AG08396 (cell line): ENCODE measurements around the gene TIMM44.

Source experiments
- DNase-seq: peaks from one replicate; pipeline ENCODE4 v3.0.0; 2012; ENCODE audit warnings: low spot score, mixed read lengths

The TIMM44 gene

DNA sequence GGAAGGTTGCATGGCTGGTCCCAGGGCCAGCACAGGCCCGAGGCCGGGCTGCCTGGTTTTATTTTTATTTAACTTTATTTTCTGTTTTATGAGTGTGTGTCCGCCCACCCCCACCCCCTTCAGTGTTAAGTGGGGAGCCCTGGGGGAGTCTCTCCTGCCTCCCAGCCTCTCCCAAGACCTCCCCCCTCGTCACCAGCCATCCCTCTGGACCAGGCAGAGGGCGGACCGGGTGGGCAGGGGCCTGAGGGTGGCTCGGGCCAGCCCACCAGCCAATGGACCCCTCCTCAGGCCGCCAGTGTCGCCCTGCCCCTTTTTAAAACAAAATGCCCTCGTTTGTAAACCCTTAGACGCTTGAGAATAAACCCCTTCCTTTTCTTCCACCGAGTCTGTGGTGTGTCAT, 29.4 kb downstream of the TIMM44 start:
- no peak for DNase-seq

DNA sequence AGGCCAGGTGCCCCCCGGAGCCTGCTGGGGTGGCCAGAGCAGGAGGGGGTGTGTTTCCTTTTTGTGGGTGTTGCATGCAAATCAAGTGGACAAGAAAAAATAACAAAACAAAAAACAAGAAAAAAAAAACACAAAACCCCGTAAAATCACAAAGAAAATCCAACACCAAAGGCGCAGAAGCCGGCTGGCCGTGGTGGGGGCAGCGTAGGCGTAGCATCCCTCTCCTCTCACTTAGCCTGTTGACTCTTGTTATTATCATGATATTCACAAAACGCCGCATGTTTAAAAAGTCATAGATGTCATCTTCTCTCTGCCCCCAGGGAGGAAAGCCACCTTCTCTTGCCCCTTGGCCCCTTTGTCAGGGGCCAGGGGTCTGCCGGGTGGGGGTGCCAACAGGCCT, 29.8 kb downstream of the TIMM44 start:
- DNase-seq = no peak

DNA sequence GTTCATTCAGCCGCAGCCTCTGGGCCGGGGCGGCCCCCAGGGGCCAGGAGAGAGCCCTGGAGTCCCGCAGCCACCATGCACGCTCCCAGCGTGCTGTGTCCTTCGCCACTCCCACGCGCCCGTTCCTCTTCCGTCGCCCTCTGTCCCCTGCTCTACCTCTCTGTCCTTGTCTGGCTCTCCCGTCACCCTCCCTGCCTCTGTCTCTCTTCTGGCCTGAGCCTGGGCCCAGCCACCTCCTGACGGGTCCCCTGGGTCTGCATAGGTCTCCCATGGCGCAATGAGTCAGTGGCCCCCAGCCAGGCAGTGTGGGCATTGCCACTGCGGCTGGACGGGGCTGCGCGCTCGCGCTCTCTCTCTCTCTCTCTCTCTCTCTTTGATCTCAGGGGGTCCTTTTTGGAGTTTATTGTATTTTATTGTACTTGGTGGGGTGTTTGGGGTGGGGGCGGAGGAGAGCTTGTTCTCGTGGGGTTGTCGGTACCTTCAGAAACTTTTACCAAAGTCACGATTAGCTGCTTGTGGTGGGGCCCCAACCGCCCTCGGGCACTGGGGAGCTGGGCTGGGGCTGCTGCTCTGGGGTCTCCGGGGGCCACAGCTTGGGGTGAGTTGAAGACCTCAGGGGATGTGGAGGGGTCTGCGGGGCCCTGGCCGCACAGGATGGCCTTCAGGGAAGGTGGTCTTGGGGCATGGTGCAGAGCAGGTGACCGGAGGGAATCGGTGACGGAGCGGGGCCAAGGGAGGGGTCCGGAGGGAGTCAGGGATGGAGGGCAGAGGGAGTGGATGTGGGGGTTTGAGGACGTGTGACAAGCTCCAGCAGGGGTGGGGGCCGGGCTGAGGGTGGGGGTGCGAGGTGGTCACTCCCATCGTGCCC, 30.5 kb downstream of the TIMM44 start:
- no peak for DNase-seq

DNA sequence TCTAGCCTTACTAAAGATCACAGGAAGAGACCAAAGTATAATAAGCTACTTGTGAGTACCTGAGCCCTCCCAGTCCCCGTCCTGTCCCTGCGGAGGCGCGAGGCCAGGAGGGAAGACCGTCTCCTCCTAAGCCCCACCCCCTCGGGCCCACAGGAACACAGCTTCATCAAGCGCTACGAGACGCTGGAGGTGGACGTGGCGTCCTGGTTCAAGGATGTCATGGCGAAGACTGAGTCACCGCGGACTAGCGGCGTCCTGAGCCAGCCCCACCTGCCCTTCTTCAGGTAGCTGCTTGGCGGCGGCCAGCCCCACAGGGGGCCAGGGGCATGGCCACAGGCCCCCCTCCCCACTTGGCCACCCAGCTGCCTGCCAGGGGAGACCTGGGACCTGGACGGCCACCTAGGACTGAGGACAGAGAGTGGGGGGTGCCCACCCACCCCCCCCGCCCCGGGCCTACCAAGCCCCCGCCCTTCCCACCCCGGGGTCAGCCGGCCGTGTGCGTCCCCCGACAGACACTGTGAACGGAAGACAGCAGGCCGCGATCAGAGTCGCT, 31.2 kb downstream of the TIMM44 start:
- DNase-seq = no peak

DNA sequence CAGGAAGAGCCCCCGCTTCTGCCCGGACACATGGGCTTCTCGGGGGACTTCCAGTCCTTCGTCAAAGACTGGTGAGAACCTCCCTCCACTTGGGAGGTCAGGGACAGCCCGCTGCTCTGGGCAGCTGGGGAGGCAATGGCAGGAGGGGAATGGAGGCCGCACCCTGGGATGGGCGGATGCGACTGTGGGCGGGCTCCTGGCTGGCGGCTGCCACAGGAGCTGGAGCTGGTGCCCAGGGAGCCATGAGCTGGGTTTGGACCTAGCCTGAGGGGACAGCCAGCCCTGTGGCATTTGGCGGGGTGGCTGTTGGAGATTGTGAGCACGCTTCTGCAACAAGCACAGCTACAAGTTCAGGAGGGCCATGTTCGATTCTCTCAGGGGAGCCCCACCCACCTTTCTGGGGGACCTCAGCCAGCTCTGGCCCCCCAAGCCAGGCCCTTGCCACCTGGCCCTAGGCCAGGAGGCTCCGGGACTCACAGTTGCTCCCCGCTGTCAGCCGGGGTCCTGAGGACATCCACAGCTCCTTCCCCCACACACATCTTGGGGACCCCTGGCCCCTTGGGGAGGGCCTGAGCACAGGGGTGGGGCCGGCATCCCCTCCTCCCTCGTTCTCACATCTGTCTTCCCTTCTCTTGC, 31.8 kb downstream of the TIMM44 start:
- no peak for DNase-seq

DNA sequence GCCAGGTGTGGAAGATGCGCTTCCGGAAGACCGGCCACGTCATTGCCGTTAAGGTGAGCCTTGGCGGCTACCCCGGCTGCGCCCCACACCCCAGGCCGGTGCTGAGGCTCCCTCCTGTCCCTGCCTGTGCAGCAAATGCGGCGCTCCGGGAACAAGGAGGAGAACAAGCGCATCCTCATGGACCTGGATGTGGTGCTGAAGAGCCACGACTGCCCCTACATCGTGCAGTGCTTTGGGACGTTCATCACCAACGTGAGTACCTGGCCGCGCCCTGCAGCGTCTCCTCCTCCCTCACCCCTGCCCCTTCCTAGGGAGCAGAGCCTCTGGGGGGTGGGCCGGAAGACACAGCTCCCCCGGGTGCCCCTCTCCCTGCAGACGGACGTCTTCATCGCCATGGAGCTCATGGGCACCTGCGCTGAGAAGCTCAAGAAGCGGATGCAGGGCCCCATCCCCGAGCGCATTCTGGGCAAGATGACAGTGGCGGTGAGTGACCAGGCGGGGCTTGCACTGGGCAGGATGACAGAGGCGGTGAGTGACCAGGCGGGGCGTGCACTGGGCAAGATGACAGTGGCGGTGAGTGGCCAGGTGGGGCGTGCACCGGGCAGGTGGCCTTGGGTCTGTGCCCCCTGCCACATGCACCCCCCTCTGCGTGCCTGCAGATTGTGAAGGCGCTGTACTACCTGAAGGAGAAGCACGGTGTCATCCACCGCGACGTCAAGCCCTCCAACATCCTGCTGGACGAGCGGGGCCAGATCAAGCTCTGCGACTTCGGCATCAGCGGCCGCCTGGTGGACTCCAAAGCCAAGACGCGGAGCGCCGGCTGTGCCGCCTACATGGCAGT, 32.9 kb downstream of the TIMM44 start:
- no peak for DNase-seq

DNA sequence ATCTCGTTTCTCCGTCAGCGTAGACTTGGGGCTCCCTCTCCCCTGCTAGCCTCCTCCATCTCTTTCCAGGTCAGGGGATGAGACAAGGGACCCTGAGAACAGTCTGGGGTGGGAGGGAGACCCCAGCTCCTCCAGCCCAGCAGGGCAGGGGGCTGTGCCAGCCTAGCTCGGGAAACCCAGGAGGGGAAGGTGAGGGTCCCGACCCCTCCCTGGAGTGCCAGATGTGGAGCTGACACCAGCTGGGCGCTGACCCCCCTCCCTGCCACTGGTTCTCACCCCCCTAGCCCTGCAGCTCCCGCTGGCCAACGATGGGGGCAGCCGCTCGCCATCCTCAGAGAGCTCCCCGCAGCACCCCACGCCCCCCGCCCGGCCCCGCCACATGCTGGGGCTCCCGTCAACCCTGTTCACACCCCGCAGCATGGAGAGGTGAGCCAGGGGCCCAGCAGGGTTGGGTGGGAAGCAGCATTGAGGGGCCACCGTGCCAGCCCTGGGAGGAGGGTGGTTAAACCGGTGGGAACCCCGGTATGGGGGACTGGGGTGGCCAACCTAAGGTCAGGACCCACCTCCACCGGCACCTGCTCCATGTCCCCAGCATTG, 33.9 kb downstream of the TIMM44 start:
- no peak for DNase-seq

DNA sequence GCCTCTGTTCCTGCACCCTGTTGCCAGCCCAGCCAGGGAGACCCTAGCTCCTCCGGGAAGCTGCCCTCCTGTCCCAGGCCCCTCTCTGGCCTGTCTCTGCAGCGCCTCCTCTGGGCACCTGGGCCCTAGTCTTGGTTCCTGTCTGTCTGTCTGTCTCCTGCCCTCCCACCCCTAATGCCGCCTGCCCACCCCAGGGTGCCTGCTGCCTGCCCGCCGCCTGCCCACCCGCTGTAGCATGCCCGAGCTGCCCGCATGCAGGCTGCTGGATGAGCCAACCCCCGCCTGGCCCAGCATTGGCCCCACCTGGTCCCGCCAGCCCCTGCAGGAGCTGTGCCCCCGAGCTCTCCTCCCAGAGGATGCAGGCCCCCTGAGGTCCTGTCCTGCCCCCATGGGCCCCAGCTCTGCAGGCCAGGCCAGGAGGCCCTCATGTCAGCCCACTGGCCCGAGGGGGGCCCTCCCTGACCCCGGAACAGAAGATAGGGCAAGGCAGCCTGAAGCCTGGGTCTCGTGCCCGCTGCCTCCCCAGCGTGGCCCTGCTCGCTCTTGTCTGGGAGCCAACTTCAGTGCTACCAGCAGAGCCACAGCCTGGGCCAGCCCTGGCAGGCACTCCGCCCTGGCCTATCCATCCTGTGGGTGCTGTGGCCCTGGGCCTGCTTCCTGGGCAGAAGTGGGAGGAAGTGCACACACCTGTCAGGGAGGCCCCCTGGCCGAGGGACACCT, 34.6 kb downstream of the TIMM44 start:
- DNase-seq = no peak

DNA sequence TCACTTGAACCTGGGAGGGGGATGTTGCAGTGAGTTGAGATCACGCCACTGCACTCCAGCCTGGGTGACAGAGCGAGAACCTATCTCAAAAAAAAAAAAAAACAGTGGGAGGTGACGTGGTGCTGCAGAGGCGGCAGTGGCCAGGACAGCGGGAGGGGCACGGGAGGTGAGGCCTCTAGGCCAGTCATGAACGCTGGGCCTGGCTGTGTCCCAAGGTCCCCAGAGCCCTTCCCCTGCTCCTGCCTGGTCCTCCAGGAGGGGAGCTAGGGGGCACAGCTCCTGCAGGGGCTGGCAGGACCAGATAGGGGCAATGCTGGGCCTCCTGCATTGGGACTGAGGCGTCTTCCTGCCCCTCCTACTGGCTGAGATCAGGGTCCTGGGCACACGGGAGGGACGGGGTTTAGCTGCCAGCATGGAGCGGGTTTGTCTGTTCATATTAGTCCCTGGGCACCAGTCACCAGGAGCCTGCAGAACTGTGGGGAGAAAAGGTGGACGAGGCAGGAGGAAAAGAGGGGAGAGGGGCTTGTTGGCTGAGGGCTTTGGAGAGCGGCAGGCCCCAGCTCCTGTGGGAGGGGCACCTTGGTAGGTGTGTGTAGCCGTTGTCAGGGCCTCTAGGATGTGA, 35.3 kb downstream of the TIMM44 start:
- DNase-seq = no peak

DNA sequence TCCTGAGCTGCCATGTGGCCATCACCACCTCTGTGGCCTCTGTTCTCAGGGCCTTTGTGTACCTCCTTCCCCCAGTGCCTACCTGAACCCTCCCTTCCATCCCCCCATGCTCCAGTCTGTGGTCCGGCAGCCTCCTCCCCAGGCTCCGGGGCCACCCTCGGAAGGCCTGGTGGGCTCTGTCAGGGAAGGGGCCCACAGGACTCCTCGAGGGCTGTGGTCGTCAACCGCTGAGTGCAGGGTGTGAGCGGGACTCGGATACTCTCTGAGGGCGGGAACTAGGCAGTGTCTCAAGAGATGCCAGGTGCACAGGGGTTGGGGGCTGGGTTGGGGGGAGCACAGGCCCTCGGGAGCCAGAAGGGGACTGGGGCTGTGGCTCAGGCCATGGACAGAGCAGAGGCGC, 35.9 kb downstream of the TIMM44 start:
- no peak for DNase-seq

DNA sequence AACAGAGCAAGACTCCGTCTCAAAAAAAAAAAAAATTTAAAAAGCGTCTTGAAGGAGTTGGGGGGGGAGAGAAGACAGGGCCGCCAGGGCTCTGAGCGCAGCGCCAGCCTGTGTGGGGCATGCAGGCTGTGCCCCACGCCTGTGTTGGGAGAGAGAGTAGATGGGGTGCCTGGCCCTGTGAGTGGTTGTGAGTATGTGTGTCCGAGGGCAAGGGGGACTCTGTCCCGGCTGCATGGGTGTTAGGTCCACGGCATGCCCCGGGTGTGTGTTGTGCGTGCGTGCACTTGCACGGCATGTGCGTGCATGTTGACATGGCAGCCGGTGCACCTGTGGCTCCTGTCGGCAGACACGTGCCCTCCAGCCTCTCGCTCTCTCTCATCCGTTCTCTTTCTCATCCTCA, 36.3 kb downstream of the TIMM44 start:
- DNase-seq = no peak

DNA sequence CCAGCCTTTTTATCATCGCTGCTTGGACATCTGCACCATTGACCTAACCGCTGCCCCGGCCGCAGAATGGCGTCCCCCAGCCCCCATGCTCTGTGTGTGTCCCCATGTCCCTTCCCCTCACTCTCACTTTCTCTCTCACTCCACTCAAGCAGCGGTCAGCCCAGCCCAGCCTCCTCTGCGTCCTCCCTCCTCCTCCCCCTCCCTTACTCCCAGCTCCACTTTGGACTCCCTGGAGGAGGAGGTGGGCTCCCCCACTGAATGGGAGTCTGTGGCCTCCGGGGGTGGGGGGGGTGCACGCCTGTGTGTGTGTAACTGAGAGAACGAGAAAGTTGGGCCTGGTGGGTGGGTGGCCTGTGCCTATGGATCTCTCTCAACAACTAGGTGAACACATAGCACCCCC, 37.6 kb downstream of the TIMM44 start:
- no peak for DNase-seq

DNA sequence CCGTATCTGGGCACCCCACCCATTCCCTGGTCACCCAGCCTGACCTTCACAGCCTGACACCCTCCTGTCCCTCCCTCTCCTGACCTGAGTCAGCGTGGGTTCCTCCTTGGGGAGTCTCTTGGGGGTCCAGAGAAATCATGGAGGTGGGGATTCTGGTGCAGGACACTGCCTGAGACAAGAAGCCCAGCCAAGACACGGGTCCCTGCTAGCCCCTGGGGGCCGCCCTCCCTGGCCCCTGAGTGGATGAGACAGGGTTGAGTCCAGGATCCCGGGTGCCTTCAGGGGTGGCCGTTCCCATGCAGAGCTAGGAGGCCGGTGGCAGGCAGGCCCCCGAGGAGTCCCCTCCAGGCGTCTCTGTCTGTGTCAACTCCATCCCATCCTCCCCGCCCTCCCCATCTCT, 38.2 kb downstream of the TIMM44 start:
- no peak for DNase-seq

DNA sequence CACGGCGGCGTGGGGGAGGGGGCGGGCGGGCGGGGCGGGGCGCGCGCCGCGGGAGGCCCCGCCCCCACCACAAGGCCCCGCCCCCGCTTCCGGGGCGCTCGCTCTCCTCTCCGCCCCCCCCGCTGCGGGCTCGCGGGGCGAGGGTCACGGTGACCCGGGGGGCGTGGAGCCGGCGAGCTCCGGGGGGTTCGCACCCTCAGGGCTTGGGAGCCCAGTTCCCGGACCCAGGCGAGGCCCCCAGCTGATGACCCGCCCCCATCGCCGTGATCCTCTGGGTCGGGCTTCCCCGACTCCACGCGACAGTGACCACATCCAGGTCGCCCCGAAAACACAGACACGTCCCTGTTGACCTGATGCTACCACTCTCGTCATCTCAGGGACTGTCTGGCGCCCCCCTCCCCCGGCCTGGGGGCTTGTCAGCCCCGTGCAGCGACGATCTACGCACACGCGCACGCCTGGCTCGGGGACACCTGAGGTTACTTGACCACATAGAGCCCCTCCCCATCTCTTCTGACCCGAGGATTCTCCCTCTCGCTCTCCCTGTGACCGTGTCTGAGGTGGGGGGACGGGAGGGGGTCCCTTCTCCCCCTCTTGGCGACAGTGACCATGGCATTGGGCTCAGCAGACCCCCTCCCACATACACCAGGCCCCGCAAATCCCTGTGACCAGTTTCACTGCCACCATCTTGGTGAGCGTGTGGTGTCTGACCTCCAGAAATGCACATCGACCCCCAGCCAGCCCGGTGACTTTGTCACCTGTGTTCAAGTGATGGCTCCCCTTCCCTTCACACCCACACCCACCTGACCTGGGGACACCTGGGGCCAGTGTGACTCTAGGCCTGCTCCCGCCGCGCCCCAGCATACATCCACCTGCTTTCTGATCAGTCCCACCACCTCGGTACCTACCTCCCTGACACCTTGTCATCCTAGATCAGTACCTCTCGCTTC, 39.1 kb downstream of the TIMM44 start:
- peak; percentile 79 for DNase-seq

DNA sequence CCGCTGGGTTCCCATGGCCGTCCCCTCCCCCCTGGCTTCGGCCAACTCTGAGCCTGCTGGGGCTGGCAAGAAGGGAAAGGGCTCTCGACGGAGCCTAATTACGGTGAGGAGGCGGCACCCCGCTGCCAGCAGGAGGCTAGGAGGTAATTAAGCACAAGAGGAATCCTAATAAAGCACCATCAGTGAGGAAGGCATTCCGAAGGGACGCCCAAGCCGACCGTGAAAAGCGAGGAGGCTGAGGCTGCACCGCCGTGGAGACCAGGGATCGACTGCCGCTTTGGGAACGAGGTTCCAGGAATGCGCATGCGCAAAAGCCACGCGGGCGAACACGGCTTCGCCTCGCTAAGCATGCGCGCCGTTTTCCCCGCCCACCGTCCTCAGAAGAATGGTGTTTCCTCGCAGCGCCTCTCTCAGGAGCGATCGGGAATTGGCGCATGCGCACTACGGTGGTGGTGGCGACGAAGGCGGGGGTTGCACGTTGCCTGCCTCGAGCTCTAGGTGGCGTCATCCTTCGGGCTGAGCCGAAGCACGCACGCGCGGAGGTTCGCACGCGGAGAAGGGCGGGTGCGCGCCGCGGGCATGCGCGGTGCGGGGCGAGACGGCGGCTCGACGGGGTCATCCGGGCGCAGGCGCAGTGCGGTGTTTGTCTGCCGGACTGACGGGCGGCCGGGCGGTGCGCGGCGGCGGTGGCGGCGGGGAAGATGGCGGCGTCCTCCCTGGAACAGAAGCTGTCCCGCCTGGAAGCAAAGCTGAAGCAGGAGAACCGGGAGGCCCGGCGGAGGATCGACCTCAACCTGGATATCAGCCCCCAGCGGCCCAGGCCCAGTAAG, 40.0 kb downstream of the TIMM44 start, which contains the start of gene MAP2K7:
Gene MAP2K7, plus strand, starts transcription at position 634 of the 830 bp plus-strand sequence. Its CDS starts 68 bp downstream, at position 702.
- peak; percentile 100 for DNase-seq

DNA sequence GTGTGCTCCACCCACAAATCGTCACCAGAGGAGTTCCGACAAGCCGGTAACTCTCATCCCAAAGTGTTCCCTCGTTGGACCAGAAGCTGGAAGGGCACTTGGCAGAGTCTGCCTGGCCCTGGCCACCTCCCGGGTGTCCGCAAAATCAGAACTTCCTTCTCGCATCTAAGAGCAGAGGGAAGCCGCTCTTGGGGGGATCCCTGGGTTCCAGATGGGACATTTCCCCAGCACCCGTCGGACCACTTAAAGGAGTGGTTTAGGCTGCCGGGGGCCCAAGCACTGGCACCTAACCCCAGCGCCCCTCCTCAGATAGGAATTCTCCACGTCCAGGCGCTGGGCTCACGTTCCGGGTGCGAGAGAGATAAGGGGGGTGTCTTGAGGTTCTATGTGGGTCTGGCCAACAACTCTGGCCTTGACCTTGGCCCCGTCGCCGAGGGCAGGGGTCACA, 40.6 kb downstream of the TIMM44 start:
- no peak for DNase-seq

DNA sequence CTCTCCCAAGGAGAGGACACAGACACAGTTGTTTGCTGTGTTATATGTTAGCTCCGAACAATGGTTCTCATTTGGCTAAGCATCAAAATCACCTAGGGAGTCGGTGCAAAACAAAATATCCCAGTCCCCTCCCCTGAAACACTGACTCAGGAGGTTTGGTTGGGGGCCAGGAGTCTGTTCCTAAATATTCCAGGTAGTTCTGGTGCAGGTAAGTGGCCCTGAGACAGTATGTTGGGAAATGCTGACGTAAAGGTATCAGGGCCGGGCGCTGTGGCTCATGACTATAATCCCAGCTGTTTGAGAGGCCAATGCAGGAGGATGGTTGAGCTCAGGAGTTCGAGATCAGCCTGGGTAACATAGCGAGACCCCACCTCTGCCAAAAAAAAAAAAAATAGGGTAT, 42.1 kb downstream of the TIMM44 start:
- DNase-seq = no peak

DNA sequence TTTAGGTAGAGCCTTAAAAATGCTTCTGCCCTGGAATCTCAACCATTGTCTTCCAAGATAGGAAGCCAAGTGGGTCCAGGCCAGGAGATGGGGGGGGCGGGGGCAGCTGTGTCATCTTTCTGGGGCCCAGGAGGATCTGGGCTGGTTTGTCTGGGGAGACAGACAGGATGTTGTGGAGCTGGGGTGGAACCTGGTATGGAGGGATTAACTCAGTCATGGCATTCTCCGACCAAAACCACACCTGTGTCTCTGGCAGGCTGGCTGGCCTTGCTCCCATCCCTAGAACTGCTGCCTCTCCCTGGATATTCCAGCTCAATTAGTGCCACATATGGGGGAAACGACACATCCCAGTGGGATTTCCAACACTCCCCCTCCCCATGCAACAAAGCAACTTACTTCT, 42.5 kb downstream of the TIMM44 start:
- DNase-seq = no peak
